D721Med (cell line): ENCODE results near the gene ELL.
A peak's percentile ranks its signal among the peaks of the same experiment; 100 is the strongest.

Experiments
- DNase-seq: peaks from one replicate; pipeline ENCODE4 v3.0.0; 2011; ENCODE audit warnings: low spot score; ENCODE audit not compliant: insufficient read length
- FAIRE-seq: peaks from 2 replicates; lab custom pipeline; 2011; peaks lifted over from hg19 to GRCh38; lab: Jason Lieb, UNC
- TF ChIP-seq, protein P1 (sequence below): IDR thresholded peaks from 2 replicates; pipeline ENCODE4 v1.5.1; 2012; ENCODE audit warnings: mild to moderate bottlenecking, control low read depth; ENCODE audit not compliant: insufficient read depth; ENCODE audit errors: missing control alignments

Gene ELL

GRCh38 chr19:18477974-18478373 is 43.9 kb downstream of the ELL start:
- TF ChIP-seq, protein P1, sequence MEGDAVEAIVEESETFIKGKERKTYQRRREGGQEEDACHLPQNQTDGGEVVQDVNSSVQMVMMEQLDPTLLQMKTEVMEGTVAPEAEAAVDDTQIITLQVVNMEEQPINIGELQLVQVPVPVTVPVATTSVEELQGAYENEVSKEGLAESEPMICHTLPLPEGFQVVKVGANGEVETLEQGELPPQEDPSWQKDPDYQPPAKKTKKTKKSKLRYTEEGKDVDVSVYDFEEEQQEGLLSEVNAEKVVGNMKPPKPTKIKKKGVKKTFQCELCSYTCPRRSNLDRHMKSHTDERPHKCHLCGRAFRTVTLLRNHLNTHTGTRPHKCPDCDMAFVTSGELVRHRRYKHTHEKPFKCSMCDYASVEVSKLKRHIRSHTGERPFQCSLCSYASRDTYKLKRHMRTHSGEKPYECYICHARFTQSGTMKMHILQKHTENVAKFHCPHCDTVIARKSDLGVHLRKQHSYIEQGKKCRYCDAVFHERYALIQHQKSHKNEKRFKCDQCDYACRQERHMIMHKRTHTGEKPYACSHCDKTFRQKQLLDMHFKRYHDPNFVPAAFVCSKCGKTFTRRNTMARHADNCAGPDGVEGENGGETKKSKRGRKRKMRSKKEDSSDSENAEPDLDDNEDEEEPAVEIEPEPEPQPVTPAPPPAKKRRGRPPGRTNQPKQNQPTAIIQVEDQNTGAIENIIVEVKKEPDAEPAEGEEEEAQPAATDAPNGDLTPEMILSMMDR: no peak
- no peak for FAIRE-seq
- no peak for DNase-seq

DNA sequence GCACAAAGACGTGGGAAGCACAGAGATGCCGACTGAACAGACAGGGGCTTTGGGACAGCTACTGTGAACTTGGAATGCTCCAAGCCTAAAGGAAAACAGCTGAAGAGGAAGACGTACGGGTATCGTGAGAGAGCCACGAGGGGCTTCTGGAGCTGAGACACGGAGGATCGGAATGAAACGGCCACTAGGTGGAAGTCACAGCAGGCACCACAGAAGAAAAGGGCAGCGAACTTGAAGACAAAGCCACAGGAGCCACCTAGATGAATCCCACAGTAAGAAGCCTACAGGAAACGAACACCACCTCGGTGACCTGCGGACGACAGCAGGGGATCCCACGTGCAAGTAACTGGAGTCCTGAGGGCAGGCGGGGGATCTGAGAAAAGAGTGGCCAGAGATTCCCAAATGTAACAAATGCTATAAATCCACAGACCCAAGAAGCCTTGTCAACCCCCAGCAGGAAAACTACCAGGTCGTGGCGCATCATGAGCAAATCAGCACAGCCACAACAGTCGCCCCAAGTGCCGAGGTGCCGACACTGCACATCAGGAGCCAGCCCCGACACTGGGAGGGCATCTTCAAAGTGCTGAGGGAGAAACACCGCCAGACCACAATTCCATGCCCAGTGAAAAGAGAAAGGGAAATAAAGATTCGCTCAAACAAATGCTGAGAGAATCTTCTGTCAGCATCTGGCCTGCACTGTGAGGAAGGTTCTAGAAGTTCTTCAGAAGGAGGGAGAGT is 44.7 kb downstream of the ELL start:
- DNase-seq (no peak), FAIRE-seq (no peak)
- TF ChIP-seq, protein P1: peak; percentile 5

- FAIRE-seq (no peak), DNase-seq (no peak)
- TF ChIP-seq, protein P1: no peak
These were observed 45.3 kb downstream of the ELL start for GRCh38 chr19:18476507-18477041.

DNA sequence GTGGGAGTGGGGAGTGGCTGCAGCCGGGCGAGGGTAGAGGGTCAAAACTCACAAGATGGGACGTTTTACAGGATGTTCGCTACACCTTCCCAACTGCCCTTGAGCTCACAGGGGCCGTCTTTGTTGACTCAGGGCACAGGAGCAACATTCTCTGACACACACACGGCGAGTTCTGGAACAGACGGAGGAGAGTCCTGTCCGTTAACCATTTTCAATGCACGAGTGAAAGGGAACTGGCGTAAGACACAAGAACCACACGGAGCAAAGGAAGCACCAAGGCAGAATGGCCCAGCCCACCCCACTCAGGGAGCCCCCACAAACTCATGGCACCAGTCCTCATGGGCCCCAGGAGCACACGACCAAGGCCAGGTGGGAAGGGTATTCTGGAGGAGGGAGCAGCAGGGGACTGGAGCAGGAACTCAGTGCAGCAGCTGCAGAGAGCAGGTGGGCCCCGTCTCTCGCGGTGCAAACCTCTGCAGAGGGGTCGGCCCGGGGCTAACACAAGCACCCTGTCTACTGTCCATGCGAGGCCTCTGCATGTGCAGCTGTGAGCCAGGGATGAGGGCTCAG is 46.0 kb downstream of the ELL start:
- no peak for FAIRE-seq
- no peak for DNase-seq
- TF ChIP-seq, protein P1: no peak

- TF ChIP-seq, protein P1: no peak
- no peak for FAIRE-seq
These were observed 46.8 kb downstream of the ELL start for GRCh38 chr19:18475004-18475453.

DNA sequence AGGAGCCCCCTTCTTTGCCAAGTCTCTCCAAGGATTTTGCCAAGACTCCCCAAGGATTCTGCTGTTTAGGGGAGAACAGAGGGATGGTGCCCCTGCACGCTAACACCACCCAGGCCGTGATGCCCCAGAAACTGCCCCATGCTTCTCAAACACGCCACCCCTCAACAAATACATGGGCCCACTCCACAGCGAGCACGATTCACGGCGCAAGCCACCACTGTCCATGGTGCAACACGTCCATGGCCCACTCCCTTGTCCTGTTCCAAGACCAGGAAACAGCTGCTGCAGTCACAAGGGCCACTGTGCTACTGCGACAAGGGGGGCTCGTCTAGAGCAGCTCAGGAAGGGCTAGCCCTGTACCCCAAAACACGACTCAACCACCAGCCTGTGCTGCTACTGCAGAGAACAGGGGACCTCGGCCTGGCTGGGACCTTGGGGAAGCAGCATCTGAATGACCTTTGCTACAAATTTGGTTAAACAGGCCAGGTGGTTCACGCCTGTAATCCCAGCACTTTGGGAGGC is 47.4 kb downstream of the ELL start:
- TF ChIP-seq, protein P1: no peak
- FAIRE-seq (no peak), DNase-seq (no peak)

More at GRCh38 chr19:18475004-18475453, 46.8 kb downstream of the ELL start:
- DNase-seq: no peak

- TF ChIP-seq, protein P1: no peak
- no peak for DNase-seq
- no peak for FAIRE-seq
These were observed 48.2 kb downstream of the ELL start for GRCh38 chr19:18473706-18474087.
